22Rv1 (cell line): ENCODE data around the gene PTCD1.

Experiments used
- H3K27ac ChIP-seq: fragments of 450-650 bp; 2 replicates; pipeline ENCODE4 v1.5.1; 2017
- ZFX ChIP-seq: fragments of 450-650 bp; IDR thresholded peaks from 2 replicates; pipeline ENCODE4 v1.6.1; 2017; ENCODE audit warnings: antibody characterized with exemption, borderline replicate concordance
- TF ChIP-seq, protein P1 (sequence below): fragments of 450-650 bp; IDR thresholded peaks from 2 replicates; pipeline ENCODE4 v1.5.1; 2017; ENCODE audit warnings: mild to moderate bottlenecking

PTCD1 gene

DNA sequence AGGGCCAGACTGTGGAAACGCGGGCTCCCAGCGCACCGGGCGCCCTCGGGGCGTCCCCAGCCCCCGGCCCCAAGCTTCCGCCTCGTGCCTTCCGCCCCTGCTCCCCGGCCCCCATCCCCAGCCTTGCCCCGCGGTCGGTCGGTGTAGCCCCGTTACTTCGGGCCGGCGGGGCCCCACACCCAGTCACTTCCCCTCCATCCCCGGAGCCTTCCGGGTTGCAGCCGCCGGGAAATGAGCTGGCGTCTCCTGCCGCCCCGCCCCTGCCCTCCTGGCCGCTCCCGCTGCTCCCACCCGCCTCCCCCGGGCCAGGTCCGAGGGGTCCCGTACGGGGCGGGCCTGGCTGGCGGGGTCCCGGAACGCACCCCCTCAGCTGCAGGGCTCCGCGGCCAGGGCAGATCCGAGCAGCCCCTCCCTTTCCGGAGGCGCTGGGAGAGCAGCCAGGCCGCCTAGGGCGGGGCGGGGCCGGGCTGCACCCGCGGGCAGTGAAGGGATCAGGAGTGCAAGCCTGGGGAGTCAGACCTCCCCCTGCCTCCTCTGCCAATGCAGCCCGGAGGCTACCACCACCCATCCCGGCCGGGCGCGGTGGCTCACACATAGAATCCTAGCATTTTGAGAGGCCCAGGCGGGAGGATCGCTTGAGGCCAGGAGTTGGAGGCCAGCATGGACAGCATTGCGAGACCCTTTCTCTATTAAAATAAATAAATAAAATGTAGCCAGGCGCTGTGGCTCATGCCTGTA lies 63.4 kb downstream of the PTCD1 start:
- peak overlapping the region; percentile 86 for H3K27ac ChIP-seq
- TF ChIP-seq, protein P1, sequence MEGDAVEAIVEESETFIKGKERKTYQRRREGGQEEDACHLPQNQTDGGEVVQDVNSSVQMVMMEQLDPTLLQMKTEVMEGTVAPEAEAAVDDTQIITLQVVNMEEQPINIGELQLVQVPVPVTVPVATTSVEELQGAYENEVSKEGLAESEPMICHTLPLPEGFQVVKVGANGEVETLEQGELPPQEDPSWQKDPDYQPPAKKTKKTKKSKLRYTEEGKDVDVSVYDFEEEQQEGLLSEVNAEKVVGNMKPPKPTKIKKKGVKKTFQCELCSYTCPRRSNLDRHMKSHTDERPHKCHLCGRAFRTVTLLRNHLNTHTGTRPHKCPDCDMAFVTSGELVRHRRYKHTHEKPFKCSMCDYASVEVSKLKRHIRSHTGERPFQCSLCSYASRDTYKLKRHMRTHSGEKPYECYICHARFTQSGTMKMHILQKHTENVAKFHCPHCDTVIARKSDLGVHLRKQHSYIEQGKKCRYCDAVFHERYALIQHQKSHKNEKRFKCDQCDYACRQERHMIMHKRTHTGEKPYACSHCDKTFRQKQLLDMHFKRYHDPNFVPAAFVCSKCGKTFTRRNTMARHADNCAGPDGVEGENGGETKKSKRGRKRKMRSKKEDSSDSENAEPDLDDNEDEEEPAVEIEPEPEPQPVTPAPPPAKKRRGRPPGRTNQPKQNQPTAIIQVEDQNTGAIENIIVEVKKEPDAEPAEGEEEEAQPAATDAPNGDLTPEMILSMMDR = no peak
- TF ChIP-seq ZFX = no peak

DNA sequence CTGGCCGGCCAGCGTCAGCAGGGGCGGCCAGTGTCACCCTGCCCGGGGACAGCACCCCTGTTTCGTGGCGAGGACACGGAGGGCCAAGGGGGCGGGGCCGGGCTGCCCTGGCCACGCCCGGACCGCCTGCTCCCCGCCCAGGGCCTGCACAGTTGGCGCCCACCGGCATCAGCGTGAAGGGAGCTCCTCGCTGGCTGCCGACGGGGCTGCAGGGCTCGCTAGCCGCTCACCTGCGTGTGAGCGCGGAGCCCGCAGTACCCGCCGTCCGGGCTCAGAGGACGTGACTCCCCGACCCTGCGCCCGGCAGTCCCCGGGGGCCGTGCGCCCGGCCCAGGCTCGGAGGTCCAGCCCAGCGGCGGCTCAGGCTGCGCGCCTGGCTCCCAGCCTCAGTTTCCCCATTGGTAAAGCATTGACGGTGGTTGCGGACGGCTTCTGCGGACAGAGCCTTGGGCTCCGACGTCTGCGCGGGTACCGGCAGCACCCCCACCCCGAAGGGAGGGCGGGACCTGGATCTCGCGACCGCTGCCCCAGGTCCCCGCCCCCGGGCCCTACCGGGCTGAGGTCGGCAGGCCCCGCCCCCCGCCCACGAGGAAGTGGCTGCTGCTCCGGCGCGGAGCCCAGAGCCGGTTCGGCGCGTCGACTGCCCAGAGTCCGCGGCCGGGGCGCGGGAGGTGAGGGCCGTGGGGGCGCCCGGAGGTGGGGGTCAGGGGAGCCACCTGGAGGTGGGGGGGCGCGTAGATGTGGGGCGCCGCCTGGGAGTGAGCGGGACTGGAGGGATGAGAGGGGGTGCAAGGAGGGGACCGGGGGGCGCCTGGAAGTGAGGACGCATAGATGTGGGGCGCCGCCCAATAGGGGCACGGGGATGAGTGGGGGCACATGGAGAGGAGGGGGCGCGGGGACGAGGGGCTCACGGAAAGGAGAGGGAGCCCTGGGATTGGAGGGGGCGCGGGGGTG lies 64.2 kb downstream of the PTCD1 start, which contains the start of gene ARPC1B:
ARPC1B (plus strand) TSS at position 620 of the 954 bp plus-strand sequence. CDS start 10,985 bp downstream, outside the sequence.
- no peak for TF ChIP-seq ZFX
- TF ChIP-seq, protein P1 = no peak
- H3K27ac ChIP-seq = peak within 1 kb of the TSS; percentile 86

DNA sequence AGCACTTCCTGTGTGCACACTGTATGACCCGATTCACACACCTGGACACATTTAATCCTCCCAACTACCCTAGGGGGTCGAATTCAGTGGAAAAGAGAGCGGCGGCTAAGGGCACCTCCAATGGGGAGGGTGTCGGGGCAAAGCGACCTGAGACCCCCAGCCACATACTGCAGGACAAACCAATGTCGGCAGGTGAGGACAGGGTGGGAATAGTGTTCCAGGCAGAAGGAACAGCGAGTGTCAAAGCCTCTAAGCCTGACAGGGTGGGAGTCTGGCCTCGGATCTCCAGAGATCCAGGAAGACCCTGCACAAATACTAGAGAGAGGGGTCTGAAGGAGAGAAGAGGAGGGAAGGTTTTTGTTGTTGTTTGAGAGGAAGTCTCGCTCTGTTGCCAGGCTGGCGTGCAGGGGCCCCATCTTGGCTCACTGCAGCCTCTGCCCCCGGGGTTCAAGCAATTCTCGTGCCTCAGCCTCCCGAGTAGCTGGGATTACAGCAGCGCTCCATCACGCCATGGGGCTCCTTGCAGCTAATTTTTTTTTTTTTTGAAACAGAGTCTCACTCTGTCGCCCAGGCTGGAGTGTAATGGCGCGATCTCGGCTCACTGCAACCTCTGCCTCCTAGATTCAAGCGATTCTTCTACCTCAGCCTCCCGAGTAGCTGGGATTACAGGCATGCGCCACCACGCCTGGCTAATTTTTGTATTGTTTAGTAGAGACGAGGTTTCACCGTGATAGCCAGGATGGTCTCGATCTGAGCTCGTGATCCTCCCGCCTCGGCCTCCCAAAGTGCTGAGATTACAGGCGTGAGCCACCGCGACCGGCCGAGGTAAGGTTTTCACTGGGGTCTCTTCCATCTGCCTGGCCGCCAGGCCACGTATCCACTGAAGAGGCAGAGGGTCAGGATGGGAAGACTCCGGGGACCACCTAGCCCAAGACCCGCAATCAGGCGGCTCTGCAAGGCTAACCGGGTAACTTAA lies 65.2 kb downstream of the PTCD1 start:
- TF ChIP-seq, protein P1 = no peak
- no peak for TF ChIP-seq ZFX
- peak overlapping the region; percentile 86 for H3K27ac ChIP-seq

DNA sequence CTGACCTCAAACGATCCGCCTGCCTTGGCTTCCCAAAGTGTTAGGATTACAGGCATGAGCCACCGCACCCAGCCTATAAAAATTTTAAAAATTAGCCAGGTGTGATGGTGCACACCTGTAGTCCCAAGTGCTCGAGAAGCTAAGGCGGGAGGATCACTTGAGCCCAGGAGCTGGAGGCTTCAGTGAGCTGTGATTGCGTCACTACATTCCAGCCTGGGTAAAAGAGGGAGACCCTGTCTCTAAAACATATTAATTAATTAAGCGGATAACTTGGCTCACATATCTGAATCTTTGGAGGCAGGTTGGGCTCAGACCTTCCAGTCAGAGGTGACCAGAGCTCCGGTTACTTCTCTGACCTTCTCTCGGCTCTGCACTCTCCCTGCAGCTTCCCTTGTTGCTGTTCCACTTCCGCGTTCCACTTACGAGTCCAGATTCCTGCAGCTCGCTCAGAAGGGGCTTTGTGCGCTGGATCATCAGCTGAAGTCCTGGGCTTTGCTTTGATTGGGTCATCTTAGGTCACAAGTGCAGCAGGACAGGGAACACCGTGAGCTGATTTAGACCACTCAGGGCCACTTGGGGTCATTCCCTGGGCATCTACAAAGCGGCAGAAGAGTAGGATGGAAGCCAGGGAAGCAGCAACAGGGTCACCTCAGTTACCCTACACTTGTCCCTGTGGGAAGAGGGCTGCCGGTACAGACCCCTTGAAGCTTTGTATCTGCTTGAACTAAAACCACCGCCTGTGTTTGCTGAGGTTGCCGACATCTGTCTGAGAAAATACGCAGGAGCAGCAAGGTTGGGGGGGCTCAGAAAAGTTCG lies 66.1 kb downstream of the PTCD1 start:
- H3K27ac ChIP-seq = peak overlapping the region; percentile 86
- no peak for TF ChIP-seq ZFX
- TF ChIP-seq, protein P1 = no peak

DNA sequence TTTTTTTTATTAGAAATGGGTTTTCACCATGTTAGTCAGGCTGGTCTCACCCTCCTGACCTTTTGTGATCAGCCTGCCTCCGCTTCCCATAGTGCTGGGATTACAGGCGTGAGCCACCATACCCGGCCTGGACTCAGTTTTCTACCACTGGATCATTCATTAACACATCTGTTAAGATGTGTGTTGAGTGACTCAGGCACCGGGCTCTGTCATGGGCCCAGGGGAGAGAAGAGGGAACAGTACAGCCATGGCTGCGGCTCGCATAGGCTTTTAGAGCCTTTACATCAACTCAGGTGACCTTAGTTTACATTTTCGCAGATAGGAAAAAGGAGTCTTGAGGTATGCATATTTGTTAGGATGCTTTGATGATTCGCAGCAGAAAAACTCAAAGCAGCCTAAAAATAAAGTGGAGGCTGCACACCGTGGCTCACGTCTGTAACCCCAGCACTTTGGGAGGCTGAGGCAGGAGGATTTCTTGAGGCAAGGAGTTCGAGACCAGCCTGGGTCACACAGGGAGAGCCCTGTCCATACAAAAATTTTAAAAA lies 67.2 kb downstream of the PTCD1 start:
- TF ChIP-seq ZFX = no peak
- TF ChIP-seq, protein P1 = no peak
- 0 out of 2 replicates have a peak overlapping the region, but pooled peaks have one; percentile 86 for H3K27ac ChIP-seq
